ENCODE data around the gene TAPT1.

DNA sequence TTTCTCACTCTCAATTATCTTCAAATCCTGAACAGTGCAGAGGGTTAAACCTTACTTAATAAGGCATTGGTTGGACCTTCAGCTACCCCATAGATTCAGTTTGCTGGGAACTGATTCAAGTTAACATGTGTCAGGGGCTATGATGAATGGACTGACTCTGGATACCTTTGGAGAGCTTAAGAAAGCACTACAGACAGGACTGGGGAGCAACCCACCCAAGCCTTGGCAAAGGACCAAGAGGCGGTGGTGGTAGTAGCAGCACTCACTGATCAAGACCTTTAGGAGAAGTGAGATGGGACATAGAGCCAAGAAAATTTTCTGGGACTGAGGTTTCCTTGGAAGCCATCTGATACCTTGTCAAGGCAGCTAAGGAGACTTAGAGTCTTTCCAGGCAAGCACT is 43.0 kb upstream of the TAPT1 start:
- TF ChIP-seq POLR2AphosphoS5 (IDR thresholded peaks at IDR 0.05) (no peak), POLR2A (IDR thresholded peaks at IDR 0.05) (no peak)
- TF ChIP-seq, protein P1, sequence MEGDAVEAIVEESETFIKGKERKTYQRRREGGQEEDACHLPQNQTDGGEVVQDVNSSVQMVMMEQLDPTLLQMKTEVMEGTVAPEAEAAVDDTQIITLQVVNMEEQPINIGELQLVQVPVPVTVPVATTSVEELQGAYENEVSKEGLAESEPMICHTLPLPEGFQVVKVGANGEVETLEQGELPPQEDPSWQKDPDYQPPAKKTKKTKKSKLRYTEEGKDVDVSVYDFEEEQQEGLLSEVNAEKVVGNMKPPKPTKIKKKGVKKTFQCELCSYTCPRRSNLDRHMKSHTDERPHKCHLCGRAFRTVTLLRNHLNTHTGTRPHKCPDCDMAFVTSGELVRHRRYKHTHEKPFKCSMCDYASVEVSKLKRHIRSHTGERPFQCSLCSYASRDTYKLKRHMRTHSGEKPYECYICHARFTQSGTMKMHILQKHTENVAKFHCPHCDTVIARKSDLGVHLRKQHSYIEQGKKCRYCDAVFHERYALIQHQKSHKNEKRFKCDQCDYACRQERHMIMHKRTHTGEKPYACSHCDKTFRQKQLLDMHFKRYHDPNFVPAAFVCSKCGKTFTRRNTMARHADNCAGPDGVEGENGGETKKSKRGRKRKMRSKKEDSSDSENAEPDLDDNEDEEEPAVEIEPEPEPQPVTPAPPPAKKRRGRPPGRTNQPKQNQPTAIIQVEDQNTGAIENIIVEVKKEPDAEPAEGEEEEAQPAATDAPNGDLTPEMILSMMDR (IDR thresholded peaks at IDR 0.05), result no peak
